ENCODE measurements around the gene CCDC6.

Gene CCDC6

DNA sequence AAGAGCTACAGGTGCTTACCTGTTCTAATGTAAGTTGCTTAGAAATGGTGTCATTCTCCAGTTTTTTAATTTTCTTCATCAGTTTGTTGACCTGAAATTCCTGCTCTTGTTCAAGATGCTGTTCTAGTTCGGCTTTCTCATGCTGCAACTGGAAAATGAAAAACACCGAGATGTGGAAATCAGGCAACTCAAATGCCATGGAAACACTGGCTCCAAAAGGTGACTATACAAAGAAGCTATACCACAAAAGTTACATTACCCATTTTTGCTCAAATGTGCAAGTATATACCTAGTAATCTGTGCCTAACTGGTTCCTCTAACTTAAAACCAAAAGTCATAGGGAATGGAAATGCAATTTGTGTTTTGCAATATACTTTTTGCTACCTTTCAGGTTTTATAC lies 73.8 kb downstream of the CCDC6 start:
- Mint-ChIP-seq H3K4me1 (ENCODE audit: low read depth) (peaks cover 57% of the 10 kb centered on the region), H3K36me3 (ENCODE audit: low read depth) (peaks cover 68% of the 10 kb centered on the region), H3K27me3 (no peaks in the 10 kb centered on the region), H3K27ac (no peak overlapping the region), H3K9me3 (no peaks in the 10 kb centered on the region), H3K4me3 (no peak overlapping the region)
- DNase-seq: no peak

GRCh38 chr10:59831658-59832503 lies 74.5 kb downstream of the CCDC6 start:
- peak overlapping the region; percentile 18 for H3K27ac Mint-ChIP-seq

GRCh38 chr10:59830601-59831259 lies 75.6 kb downstream of the CCDC6 start:
- H3K4me1 Mint-ChIP-seq (ENCODE audit: low read depth): peaks cover 58% of the 10 kb centered on the region
- H3K4me3 Mint-ChIP-seq: no peak overlapping the region
- peaks cover 80% of the 10 kb centered on the region for H3K36me3 Mint-ChIP-seq (ENCODE audit: low read depth)
- H3K27ac Mint-ChIP-seq: no peak overlapping the region
- H3K9me3 Mint-ChIP-seq: no peaks in the 10 kb centered on the region
- no peaks in the 10 kb centered on the region for H3K27me3 Mint-ChIP-seq
- DNase-seq: no peak

More at GRCh38 chr10:59831658-59832503, 74.5 kb downstream of the CCDC6 start:
- Mint-ChIP-seq H3K4me3 (no peak overlapping the region), H3K36me3 (ENCODE audit: low read depth) (peaks cover 70% of the 10 kb centered on the region), H3K9me3 (no peaks in the 10 kb centered on the region), H3K27me3 (no peaks in the 10 kb centered on the region), H3K4me1 (ENCODE audit: low read depth) (peaks cover 57% of the 10 kb centered on the region)
- DNase-seq: no peak

DNA sequence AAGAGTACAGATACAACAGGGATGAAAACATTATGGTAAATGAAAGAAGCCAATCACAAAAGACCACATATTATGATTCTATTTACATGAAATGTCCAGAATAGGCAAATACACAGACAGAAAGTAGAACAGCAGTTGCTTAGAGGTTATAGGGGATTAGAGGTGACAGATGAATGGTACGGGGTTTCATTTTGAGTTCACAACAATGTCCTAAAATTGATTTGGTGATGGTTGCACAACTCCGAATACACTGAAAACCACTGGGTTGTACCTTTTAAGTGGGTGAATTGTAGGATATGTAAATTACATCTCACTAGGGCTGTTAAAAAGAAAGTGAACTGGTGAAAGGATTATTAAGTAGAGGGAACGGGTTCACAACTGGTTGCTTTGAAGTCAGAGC lies 76.8 kb downstream of the CCDC6 start:
- H3K27ac Mint-ChIP-seq: peak overlapping the region; percentile 16
- H3K9me3 Mint-ChIP-seq: no peaks in the 10 kb centered on the region
- peaks cover 54% of the 10 kb centered on the region for H3K4me1 Mint-ChIP-seq (ENCODE audit: low read depth)
- no peaks in the 10 kb centered on the region for H3K27me3 Mint-ChIP-seq
- no peak for DNase-seq
- H3K36me3 Mint-ChIP-seq (ENCODE audit: low read depth): peaks cover 87% of the 10 kb centered on the region
- H3K4me3 Mint-ChIP-seq: no peak overlapping the region

DNA sequence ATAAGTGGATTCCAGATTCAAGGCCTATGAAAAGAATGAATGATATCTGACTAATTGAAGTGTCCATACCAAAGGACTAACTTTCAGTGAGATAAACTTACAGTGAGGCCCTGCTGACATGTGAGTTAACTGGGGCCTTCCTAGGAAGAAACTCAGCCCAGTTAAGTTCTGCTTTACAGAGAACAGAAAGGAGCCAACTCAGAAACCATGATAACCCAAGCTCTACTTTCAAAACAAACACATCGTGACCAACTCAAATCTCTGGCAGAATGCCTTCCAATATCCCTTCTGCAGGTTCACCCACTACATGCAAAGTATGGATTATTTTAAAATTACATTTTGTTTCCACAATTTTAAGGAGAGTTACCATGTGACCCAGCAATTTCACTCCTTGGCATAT lies 77.3 kb downstream of the CCDC6 start:
- no peaks in the 10 kb centered on the region for H3K9me3 Mint-ChIP-seq
- H3K4me3 Mint-ChIP-seq: no peak overlapping the region
- H3K36me3 Mint-ChIP-seq (ENCODE audit: low read depth): peaks cover 92% of the 10 kb centered on the region
- no peaks in the 10 kb centered on the region for H3K27me3 Mint-ChIP-seq
- no peak for DNase-seq
- H3K27ac Mint-ChIP-seq: peak overlapping the region; percentile 22
- H3K4me1 Mint-ChIP-seq (ENCODE audit: low read depth): peaks cover 57% of the 10 kb centered on the region

DNA sequence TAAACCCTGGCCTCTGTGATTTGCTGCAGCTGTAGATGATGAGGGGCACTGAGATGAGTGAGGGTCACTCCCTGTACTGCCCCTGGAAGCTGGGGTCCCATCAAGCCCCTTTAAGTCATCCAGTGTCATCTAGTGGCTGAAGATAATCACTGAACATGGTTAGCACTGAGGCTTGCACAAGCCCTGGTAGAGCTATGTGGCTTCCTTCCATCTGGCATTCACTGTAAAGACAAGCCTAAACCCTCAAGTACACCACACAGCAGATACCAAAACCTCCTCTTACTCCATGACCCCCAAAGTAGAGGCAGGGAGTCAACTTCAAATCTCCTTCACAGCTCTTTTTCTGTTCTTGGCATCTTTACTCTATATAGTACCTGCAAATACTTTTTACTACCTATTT lies 80.4 kb downstream of the CCDC6 start:
- no peak overlapping the region for H3K27ac Mint-ChIP-seq
- no peak overlapping the region for H3K4me3 Mint-ChIP-seq
- H3K4me1 Mint-ChIP-seq (ENCODE audit: low read depth): peaks cover 61% of the 10 kb centered on the region
- H3K36me3 Mint-ChIP-seq (ENCODE audit: low read depth): peaks cover 89% of the 10 kb centered on the region
- H3K27me3 Mint-ChIP-seq: no peaks in the 10 kb centered on the region
- DNase-seq: no peak
- no peaks in the 10 kb centered on the region for H3K9me3 Mint-ChIP-seq

DNA sequence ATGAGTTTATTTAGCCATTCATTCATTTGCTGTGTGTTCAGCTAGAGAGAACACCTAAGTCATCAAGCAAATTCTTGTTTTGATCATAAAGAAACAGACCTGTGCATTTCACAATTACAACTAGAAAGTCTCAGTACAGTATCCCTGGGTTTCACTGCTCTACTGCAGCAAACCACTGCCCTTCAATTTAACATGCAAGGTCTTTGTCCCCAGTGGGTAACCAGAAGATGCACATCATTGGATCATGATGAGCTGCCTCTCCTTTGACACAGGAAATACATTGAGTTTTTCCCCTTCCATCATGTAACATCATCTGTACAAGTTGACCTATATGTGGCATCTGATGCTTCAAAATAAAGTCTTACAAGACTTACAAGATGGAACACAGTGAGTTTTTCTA lies 82.6 kb downstream of the CCDC6 start:
- Mint-ChIP-seq H3K9me3 (no peaks in the 10 kb centered on the region), H3K4me1 (ENCODE audit: low read depth) (peaks cover 64% of the 10 kb centered on the region), H3K36me3 (ENCODE audit: low read depth) (peaks cover 84% of the 10 kb centered on the region), H3K27me3 (no peaks in the 10 kb centered on the region), H3K27ac (no peak overlapping the region), H3K4me3 (no peak overlapping the region)
- DNase-seq: no peak

GRCh38 chr10:59823111-59823510 lies 83.2 kb downstream of the CCDC6 start:
- H3K9me3 Mint-ChIP-seq: no peaks in the 10 kb centered on the region
- peaks cover 84% of the 10 kb centered on the region for H3K36me3 Mint-ChIP-seq (ENCODE audit: low read depth)
- H3K4me3 Mint-ChIP-seq: no peak overlapping the region
- no peaks in the 10 kb centered on the region for H3K27me3 Mint-ChIP-seq
- H3K4me1 Mint-ChIP-seq (ENCODE audit: low read depth): peaks cover 65% of the 10 kb centered on the region
- DNase-seq: no peak
- no peak overlapping the region for H3K27ac Mint-ChIP-seq

- no peak for DNase-seq
- Mint-ChIP-seq H3K27me3 (no peaks in the 10 kb centered on the region), H3K9me3 (no peaks in the 10 kb centered on the region), H3K27ac (no peak overlapping the region), H3K4me1 (ENCODE audit: low read depth) (peaks cover 63% of the 10 kb centered on the region), H3K4me3 (no peak overlapping the region), H3K36me3 (ENCODE audit: low read depth) (peaks cover 84% of the 10 kb centered on the region)
Measured at GRCh38 chr10:59820471-59820870, 85.9 kb downstream of the CCDC6 start.

DNA sequence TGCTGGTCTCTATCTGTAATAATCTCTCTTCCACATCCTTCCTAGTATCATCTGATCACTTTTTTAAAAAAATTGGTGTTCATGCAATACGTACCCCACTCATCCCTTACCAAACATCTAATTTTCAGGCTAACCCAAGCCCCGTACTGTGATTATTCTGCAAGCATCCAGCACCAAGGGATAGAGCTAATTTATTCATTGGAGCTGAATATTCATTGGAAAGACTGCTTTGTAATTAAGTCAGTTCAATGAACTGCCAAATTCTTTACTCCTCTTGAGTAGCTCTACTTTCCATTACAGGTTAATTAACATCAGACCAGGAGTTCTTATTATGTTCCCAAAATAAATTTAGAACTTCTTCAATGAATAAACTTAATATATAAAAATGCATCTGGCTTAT lies 86.7 kb downstream of the CCDC6 start:
- Mint-ChIP-seq H3K4me1 (ENCODE audit: low read depth) (peaks cover 64% of the 10 kb centered on the region), H3K9me3 (no peaks in the 10 kb centered on the region), H3K27me3 (no peaks in the 10 kb centered on the region), H3K27ac (no peak overlapping the region), H3K4me3 (no peak overlapping the region), H3K36me3 (ENCODE audit: low read depth) (peaks cover 83% of the 10 kb centered on the region)
- DNase-seq: no peak

GRCh38 chr10:59819265-59819664 lies 87.1 kb downstream of the CCDC6 start:
- peaks cover 83% of the 10 kb centered on the region for H3K36me3 Mint-ChIP-seq (ENCODE audit: low read depth)
- H3K27me3 Mint-ChIP-seq: no peaks in the 10 kb centered on the region
- H3K27ac Mint-ChIP-seq: peak overlapping the region; percentile 29
- H3K4me3 Mint-ChIP-seq: no peak overlapping the region
- no peak for DNase-seq
- peaks cover 61% of the 10 kb centered on the region for H3K4me1 Mint-ChIP-seq (ENCODE audit: low read depth)
- H3K9me3 Mint-ChIP-seq: no peaks in the 10 kb centered on the region

DNA sequence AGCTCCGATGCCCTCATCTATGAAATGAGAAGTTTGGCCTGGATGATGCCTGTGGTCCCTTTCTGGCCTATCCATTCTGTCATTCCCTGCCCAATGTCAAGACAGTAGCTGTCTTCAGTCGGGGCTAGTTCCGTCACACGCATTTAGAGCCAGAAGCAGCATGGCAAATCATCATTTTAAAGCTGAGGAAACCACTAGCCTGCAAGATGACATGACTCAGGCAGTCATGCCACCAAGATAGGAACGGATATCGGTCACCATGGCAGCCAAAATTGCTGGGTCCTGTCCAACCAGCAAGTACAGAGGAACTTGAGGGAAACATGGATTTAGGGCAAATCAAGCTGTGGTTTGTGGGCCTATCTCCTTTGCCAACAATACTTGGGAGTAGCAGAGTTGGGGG lies 88.6 kb downstream of the CCDC6 start:
- no peaks in the 10 kb centered on the region for H3K27me3 Mint-ChIP-seq
- peaks cover 52% of the 10 kb centered on the region for H3K4me1 Mint-ChIP-seq (ENCODE audit: low read depth)
- DNase-seq: no peak
- no peak overlapping the region for H3K27ac Mint-ChIP-seq
- no peak overlapping the region for H3K4me3 Mint-ChIP-seq
- peaks cover 85% of the 10 kb centered on the region for H3K36me3 Mint-ChIP-seq (ENCODE audit: low read depth)
- H3K9me3 Mint-ChIP-seq: no peaks in the 10 kb centered on the region

- no peak for DNase-seq
- no peaks in the 10 kb centered on the region for H3K27me3 Mint-ChIP-seq
- H3K27ac Mint-ChIP-seq: no peak overlapping the region
- H3K36me3 Mint-ChIP-seq (ENCODE audit: low read depth): peaks cover 92% of the 10 kb centered on the region
- H3K9me3 Mint-ChIP-seq: no peaks in the 10 kb centered on the region
- peaks cover 32% of the 10 kb centered on the region for H3K4me1 Mint-ChIP-seq (ENCODE audit: low read depth)
- H3K4me3 Mint-ChIP-seq: no peak overlapping the region
Measured at GRCh38 chr10:59814878-59815277, 91.5 kb downstream of the CCDC6 start.

DNA sequence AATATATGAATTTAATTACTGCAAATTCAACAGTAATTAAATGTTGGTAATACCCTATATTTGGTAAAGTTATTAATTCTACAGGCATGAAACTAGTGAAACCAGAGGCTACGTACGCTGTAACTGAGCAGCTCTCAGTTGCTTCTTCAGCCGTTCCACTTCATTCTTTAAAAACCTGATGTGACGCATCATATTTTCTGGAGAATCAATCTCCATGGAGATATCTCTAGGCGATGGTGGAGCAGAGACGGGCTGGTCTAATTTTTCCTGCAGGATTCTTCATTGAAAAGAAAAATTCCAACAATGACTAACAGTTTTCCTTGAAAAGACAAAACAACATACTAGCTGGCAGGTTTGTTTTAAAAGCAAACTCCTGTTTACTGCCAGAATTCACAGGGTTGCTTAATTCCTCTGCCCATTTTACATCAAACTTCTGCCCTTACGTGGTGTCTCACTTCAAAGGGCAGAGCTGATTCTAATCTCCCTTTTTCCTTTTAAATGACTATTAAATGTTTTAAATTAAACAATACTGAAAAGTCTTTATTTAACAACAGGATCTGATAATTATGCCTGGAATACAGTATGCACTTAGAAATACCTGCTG lies 93.7 kb downstream of the CCDC6 start:
- Mint-ChIP-seq H3K27ac (no peak overlapping the region), H3K27me3 (no peaks in the 10 kb centered on the region), H3K9me3 (no peaks in the 10 kb centered on the region), H3K4me3 (no peak overlapping the region), H3K4me1 (ENCODE audit: low read depth) (peaks cover 14% of the 10 kb centered on the region), H3K36me3 (ENCODE audit: low read depth) (peaks cover 94% of the 10 kb centered on the region)
- no peak for DNase-seq

- H3K36me3 Mint-ChIP-seq (ENCODE audit: low read depth): peaks cover 96% of the 10 kb centered on the region
- H3K4me3 Mint-ChIP-seq: no peak overlapping the region
Measured at GRCh38 chr10:59809644-59809974, 96.7 kb downstream of the CCDC6 start.

More at GRCh38 chr10:59809644-59809974, 96.7 kb downstream of the CCDC6 start:
- Mint-ChIP-seq H3K27me3 (no peaks in the 10 kb centered on the region), H3K9me3 (no peaks in the 10 kb centered on the region), H3K4me1 (ENCODE audit: low read depth) (peaks cover 2% of the 10 kb centered on the region), H3K27ac (peak overlapping the region; percentile 0)
- DNase-seq: no peak
